ENCODE measurements around the gene TEX35.
A peak's percentile ranks its signal among the peaks of the same experiment; 100 is the strongest.

Gene TEX35

GRCh38 chr1:178510155-178510554 is 2.8 kb upstream of the TEX35 start:
- Histone ChIP-seq H3K36me3 (ENCODE audit: control insufficient read depth in 5 of 5, insufficient read depth in 5 of 5, low read length in 5 of 5) (no peaks in the 10 kb centered on the region), H3K9ac (ENCODE audit: low read length in 5 of 5) (no peak overlapping the region), H3K4me1 (ENCODE audit: control insufficient read depth in 5 of 5, insufficient read depth in 5 of 5, low read length in 5 of 5) (peaks cover 4 to 12% (median 11%) of the 10 kb centered on the region in 5 donors), H3K4me3 (ENCODE audit: low read depth in 1 of 5, low read length in 5 of 5) (no peak overlapping the region), H3K27me3 (ENCODE audit: control insufficient read depth in 5 of 5, insufficient read depth in 4 of 5, low read length in 5 of 5) (no peaks in the 10 kb centered on the region), H3K9me3 (ENCODE audit: control insufficient read depth in 5 of 5, low read length in 5 of 5) (no peaks in the 10 kb centered on the region), H3K27ac (ENCODE audit: low read depth, low read length) (no peak overlapping the region)

DNA sequence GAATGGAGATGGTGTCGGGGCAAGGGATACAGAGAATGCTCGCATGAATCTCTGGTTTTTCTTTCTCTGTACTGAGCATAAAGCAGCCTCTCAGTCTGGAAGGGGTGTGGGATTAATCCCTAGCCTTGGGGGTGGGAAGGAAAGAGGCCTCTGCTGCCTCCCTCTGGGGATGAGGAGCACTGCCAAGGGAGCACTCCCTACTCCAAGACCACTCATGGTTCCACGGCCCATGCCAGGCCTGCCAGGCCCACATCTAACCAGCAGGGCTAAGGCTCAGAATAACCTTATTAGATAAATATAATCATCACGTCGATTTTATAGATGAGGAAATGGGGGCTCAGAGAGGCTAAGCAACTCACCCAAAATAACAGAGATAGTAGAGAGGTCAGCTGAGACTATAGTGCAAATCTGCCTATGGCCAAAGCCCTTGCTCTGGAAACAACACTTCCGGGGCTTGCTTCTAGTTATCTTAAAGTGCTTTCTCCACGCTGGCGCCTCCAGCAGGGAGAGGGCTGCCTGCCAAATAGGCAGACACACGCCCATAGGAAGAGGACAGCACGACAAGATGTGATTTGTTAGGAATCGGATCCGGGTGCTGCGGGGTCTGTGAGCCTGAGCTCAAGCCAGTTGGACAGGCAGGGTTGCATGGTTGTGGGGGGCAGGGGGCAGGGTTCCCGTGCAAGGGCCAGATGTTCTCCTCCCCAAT is 522 bp downstream of the TEX35 start:
- H3K4me3 ChIP-seq (ENCODE audit: low read depth in 1 of 5, low read length in 5 of 5), result peak overlapping the region in 1 of 5 donors; percentile 37
- no peaks in the 10 kb centered on the region for H3K36me3 ChIP-seq (ENCODE audit: control insufficient read depth in 5 of 5, insufficient read depth in 5 of 5, low read length in 5 of 5)
- no peak overlapping the region for H3K9ac ChIP-seq (ENCODE audit: low read length in 5 of 5)
- H3K27me3 ChIP-seq (ENCODE audit: control insufficient read depth in 5 of 5, insufficient read depth in 4 of 5, low read length in 5 of 5), result no peaks in the 10 kb centered on the region
- H3K9me3 ChIP-seq (ENCODE audit: control insufficient read depth in 5 of 5, low read length in 5 of 5), result no peaks in the 10 kb centered on the region
- H3K27ac ChIP-seq (ENCODE audit: low read depth, low read length), result no peak overlapping the region
- H3K4me1 ChIP-seq (ENCODE audit: control insufficient read depth in 5 of 5, insufficient read depth in 5 of 5, low read length in 5 of 5), result peaks cover 4 to 12% (median 11%) of the 10 kb centered on the region in 5 donors

GRCh38 chr1:178516110-178516509 is 3.2 kb downstream of the TEX35 start:
- Histone ChIP-seq H3K4me1 (ENCODE audit: control insufficient read depth in 5 of 5, insufficient read depth in 5 of 5, low read length in 5 of 5) (peaks cover 0 to 7% (median 5%) of the 10 kb centered on the region in 5 donors), H3K27me3 (ENCODE audit: control insufficient read depth in 5 of 5, insufficient read depth in 4 of 5, low read length in 5 of 5) (no peaks in the 10 kb centered on the region)

GRCh38 chr1:178518894-178519293 is 6.0 kb downstream of the TEX35 start:
- no peak overlapping the region for H3K9ac ChIP-seq (ENCODE audit: low read length in 5 of 5)
- H3K27ac ChIP-seq (ENCODE audit: low read depth, low read length), result no peak overlapping the region
- H3K9me3 ChIP-seq (ENCODE audit: control insufficient read depth in 5 of 5, low read length in 5 of 5), result peaks cover 0 to under 1% (median 0%) of the 10 kb centered on the region in 5 donors
- no peaks in the 10 kb centered on the region for H3K36me3 ChIP-seq (ENCODE audit: control insufficient read depth in 5 of 5, insufficient read depth in 5 of 5, low read length in 5 of 5)
- no peak overlapping the region for H3K4me3 ChIP-seq (ENCODE audit: low read depth in 1 of 5, low read length in 5 of 5)
- H3K27me3 ChIP-seq (ENCODE audit: control insufficient read depth in 5 of 5, insufficient read depth in 4 of 5, low read length in 5 of 5), result no peaks in the 10 kb centered on the region
- peaks cover 0 to 2% (median under 1%) of the 10 kb centered on the region in 5 donors for H3K4me1 ChIP-seq (ENCODE audit: control insufficient read depth in 5 of 5, insufficient read depth in 5 of 5, low read length in 5 of 5)

More at GRCh38 chr1:178516110-178516509, 3.2 kb downstream of the TEX35 start:
- no peak overlapping the region for H3K27ac ChIP-seq (ENCODE audit: low read depth, low read length)
- no peak overlapping the region for H3K4me3 ChIP-seq (ENCODE audit: low read depth in 1 of 5, low read length in 5 of 5)
- H3K9me3 ChIP-seq (ENCODE audit: control insufficient read depth in 5 of 5, low read length in 5 of 5), result no peaks in the 10 kb centered on the region
- H3K36me3 ChIP-seq (ENCODE audit: control insufficient read depth in 5 of 5, insufficient read depth in 5 of 5, low read length in 5 of 5), result no peaks in the 10 kb centered on the region
- no peak overlapping the region for H3K9ac ChIP-seq (ENCODE audit: low read length in 5 of 5)

DNA sequence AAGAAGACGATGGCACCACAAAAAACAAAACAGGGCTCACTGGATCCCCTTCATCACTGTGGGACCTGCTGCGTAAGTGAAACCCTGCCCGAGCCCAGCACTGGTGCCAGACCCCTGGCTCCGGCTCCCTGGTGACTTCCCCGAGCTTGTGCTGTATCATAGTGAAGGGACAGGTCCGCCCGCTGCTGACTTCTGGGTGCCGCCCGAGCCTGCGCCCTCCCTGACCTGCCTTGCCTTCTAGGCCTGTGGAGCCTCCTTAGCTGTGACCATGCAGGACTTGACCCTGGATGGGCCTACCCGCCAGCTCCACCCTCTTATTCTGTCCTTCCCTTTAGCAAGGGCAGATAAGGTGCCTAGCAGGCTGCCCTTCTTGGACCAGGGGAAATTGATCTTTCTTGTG is 7.9 kb downstream of the TEX35 start:
- no peak overlapping the region for H3K9ac ChIP-seq (ENCODE audit: low read length in 5 of 5)
- H3K27me3 ChIP-seq (ENCODE audit: control insufficient read depth in 5 of 5, insufficient read depth in 4 of 5, low read length in 5 of 5), result no peaks in the 10 kb centered on the region
- no peaks in the 10 kb centered on the region for H3K36me3 ChIP-seq (ENCODE audit: control insufficient read depth in 5 of 5, insufficient read depth in 5 of 5, low read length in 5 of 5)
- H3K4me3 ChIP-seq (ENCODE audit: low read depth in 1 of 5, low read length in 5 of 5), result no peak overlapping the region
- H3K9me3 ChIP-seq (ENCODE audit: control insufficient read depth in 5 of 5, low read length in 5 of 5), result peaks cover 0 to 7% (median 4%) of the 10 kb centered on the region in 5 donors
- no peak overlapping the region for H3K27ac ChIP-seq (ENCODE audit: low read depth, low read length)
- H3K4me1 ChIP-seq (ENCODE audit: control insufficient read depth in 5 of 5, insufficient read depth in 5 of 5, low read length in 5 of 5), result no peaks in the 10 kb centered on the region

DNA sequence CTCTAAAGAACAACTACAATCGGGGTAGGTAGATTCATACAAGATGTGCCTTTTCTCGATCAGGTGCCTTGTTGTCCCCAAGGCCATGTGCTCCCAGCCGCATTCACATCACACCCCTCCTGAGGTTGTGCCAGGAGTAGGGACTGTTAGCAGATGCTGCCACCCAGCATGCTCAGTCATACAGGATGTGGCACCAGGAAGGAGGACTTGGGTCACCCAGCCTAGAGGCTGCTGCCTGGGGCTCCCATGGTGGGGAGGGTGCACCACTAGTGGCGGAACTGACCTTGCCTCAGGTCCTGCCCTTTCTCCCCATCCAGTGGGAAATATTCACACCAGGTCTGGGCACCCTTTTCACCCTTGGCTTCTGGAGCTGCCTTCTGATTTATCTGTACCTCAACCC is 8.3 kb downstream of the TEX35 start:
- Histone ChIP-seq H3K4me1 (ENCODE audit: control insufficient read depth in 5 of 5, insufficient read depth in 5 of 5, low read length in 5 of 5) (no peaks in the 10 kb centered on the region), H3K36me3 (ENCODE audit: control insufficient read depth in 5 of 5, insufficient read depth in 5 of 5, low read length in 5 of 5) (no peaks in the 10 kb centered on the region), H3K27ac (ENCODE audit: low read depth, low read length) (no peak overlapping the region), H3K9ac (ENCODE audit: low read length in 5 of 5) (no peak overlapping the region), H3K9me3 (ENCODE audit: control insufficient read depth in 5 of 5, low read length in 5 of 5) (peaks cover 0 to 7% (median 4%) of the 10 kb centered on the region in 5 donors), H3K27me3 (ENCODE audit: control insufficient read depth in 5 of 5, insufficient read depth in 4 of 5, low read length in 5 of 5) (no peaks in the 10 kb centered on the region), H3K4me3 (ENCODE audit: low read depth in 1 of 5, low read length in 5 of 5) (no peak overlapping the region)

DNA sequence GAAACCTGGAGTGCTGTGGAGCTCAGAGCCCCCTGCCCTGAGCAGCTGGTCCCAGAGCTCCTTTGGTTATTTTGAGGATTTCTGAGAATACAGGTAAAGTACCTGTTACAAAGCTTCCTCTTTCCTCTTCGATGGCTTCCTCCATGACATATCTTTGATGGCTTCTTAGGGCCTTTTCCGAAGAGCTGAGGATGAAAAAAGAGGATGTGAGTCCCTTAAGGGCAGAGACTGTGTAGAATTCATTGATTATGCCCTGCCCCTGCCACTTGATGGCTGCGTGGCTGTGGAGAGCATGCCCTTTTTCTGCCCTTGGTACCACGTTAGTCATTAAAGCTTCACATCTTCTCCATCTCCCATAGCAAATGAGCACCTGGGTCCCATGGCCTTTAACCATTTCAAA is 14.2 kb downstream of the TEX35 start:
- Histone ChIP-seq H3K4me1 (ENCODE audit: control insufficient read depth in 5 of 5, insufficient read depth in 5 of 5, low read length in 5 of 5) (peaks cover 0 to 3% (median 2%) of the 10 kb centered on the region in 5 donors), H3K36me3 (ENCODE audit: control insufficient read depth in 5 of 5, insufficient read depth in 5 of 5, low read length in 5 of 5) (no peaks in the 10 kb centered on the region), H3K27me3 (ENCODE audit: control insufficient read depth in 5 of 5, insufficient read depth in 4 of 5, low read length in 5 of 5) (peaks cover 0 to 2% (median 0%) of the 10 kb centered on the region in 5 donors), H3K9me3 (ENCODE audit: control insufficient read depth in 5 of 5, low read length in 5 of 5) (peaks cover 0 to 7% (median 4%) of the 10 kb centered on the region in 5 donors), H3K4me3 (ENCODE audit: low read depth in 1 of 5, low read length in 5 of 5) (no peak overlapping the region), H3K27ac (ENCODE audit: low read depth, low read length) (no peak overlapping the region), H3K9ac (ENCODE audit: low read length in 5 of 5) (no peak overlapping the region)

DNA sequence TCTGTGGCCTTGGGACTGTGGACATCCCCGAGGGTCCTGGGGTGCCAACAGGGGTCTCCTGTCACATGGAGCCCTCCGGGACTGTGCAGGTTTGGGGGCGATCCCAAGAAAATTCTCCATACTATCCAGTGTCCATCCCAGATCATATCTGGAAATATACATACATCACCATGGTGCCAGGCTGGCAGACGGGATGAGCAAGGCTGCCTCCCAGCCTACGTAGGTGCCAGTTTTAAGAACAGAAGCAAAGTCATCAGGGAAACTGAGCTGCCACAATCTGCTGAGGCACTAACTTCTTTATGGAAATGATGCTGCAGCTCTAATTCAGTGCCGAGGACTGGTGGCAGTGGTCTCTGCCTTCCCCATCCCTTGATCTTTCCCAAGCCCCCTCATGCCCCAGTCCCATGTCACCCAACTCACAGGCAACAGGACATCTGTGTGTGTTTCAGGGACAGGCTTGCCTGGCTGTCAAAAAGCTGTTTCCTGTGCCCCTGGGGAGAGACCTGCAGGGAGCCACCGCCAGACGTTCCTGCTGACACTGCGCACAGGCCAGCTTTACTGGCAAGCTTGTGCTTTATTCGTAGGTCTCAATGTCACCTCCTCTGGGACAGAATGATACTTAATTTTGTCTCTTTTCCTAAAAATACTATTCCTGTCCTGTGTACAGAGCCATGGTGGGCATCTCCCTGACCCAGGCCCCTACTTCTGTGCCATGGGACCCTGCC is 15.5 kb downstream of the TEX35 start:
- H3K36me3 ChIP-seq (ENCODE audit: control insufficient read depth in 5 of 5, insufficient read depth in 5 of 5, low read length in 5 of 5), result no peaks in the 10 kb centered on the region
- peaks cover 0 to 3% (median 0%) of the 10 kb centered on the region in 5 donors for H3K27me3 ChIP-seq (ENCODE audit: control insufficient read depth in 5 of 5, insufficient read depth in 4 of 5, low read length in 5 of 5)
- H3K9me3 ChIP-seq (ENCODE audit: control insufficient read depth in 5 of 5, low read length in 5 of 5), result peaks cover 0 to 7% (median 4%) of the 10 kb centered on the region in 5 donors
- no peak overlapping the region for H3K4me3 ChIP-seq (ENCODE audit: low read depth in 1 of 5, low read length in 5 of 5)
- peaks cover 0 to 4% (median 4%) of the 10 kb centered on the region in 5 donors for H3K4me1 ChIP-seq (ENCODE audit: control insufficient read depth in 5 of 5, insufficient read depth in 5 of 5, low read length in 5 of 5)
- H3K9ac ChIP-seq (ENCODE audit: low read length in 5 of 5), result no peak overlapping the region
- no peak overlapping the region for H3K27ac ChIP-seq (ENCODE audit: low read depth, low read length)

GRCh38 chr1:178528953-178529335 is 16.0 kb downstream of the TEX35 start:
- peaks cover 0 to 3% (median 0%) of the 10 kb centered on the region in 5 donors for H3K27me3 ChIP-seq (ENCODE audit: control insufficient read depth in 5 of 5, insufficient read depth in 4 of 5, low read length in 5 of 5)
- H3K9ac ChIP-seq (ENCODE audit: low read length in 5 of 5), result no peak overlapping the region
- H3K27ac ChIP-seq (ENCODE audit: low read depth, low read length), result no peak overlapping the region
- H3K9me3 ChIP-seq (ENCODE audit: control insufficient read depth in 5 of 5, low read length in 5 of 5), result peaks cover 0 to 6% (median 4%) of the 10 kb centered on the region in 5 donors
- H3K36me3 ChIP-seq (ENCODE audit: control insufficient read depth in 5 of 5, insufficient read depth in 5 of 5, low read length in 5 of 5), result no peaks in the 10 kb centered on the region
- H3K4me3 ChIP-seq (ENCODE audit: low read depth in 1 of 5, low read length in 5 of 5), result no peak overlapping the region
- H3K4me1 ChIP-seq (ENCODE audit: control insufficient read depth in 5 of 5, insufficient read depth in 5 of 5, low read length in 5 of 5), result peaks cover 0 to 4% (median 4%) of the 10 kb centered on the region in 5 donors

- Histone ChIP-seq H3K4me3 (ENCODE audit: low read depth in 1 of 5, low read length in 5 of 5) (no peak overlapping the region), H3K9ac (ENCODE audit: low read length in 5 of 5) (no peak overlapping the region), H3K9me3 (ENCODE audit: control insufficient read depth in 5 of 5, low read length in 5 of 5) (peaks cover 0 to 1% (median under 1%) of the 10 kb centered on the region in 5 donors), H3K4me1 (ENCODE audit: control insufficient read depth in 5 of 5, insufficient read depth in 5 of 5, low read length in 5 of 5) (peaks cover 0 to 4% (median 4%) of the 10 kb centered on the region in 5 donors), H3K36me3 (ENCODE audit: control insufficient read depth in 5 of 5, insufficient read depth in 5 of 5, low read length in 5 of 5) (no peaks in the 10 kb centered on the region), H3K27me3 (ENCODE audit: control insufficient read depth in 5 of 5, insufficient read depth in 4 of 5, low read length in 5 of 5) (peaks cover 0 to 3% (median 0%) of the 10 kb centered on the region in 5 donors), H3K27ac (ENCODE audit: low read depth, low read length) (no peak overlapping the region)
Observed at GRCh38 chr1:178529364-178530036, 16.6 kb downstream of the TEX35 start.

Measured in subcutaneous abdominal adipose tissue (tissue), 5 donors.